Calu3 (cell line): Measurements from ENCODE around the gene TOM1L2. TPM values are rescaled to one million over a fixed set of nuclear protein-coding genes. Genes with fewer than 3 reads are reported as not detected.

Source experiments
- BruUV-seq: library from RNA; stranded (reverse); fragments of 400-500 nt; replicated peaks from 2 replicates; lab custom pipeline; 2021; lab: Mats Ljungman, UMichigan
- CTCF ChIA-PET: fragments of 300-600 bp; sonication (Branson Sonifier 250); formaldehyde crosslinking; loops from one replicate; lab custom pipeline; 2022; ENCODE audit warnings: antibody characterized with exemption; lab: Charles Lee
- DNase-seq: peaks from one replicate; pipeline ENCODE4 v3.0.0; 2022
- H3K27ac Mint-ChIP-seq: one replicate; pipeline ENCODE4 v1.8.0; 2022; ENCODE audit warnings: mixed read lengths; ENCODE audit not compliant: unreplicated experiment
- H3K27me3 Mint-ChIP-seq: one replicate; pipeline ENCODE4 v1.8.0; 2022; ENCODE audit warnings: mixed read lengths; ENCODE audit not compliant: unreplicated experiment
- H3K36me3 Mint-ChIP-seq: one replicate; pipeline ENCODE4 v1.8.0; 2022; ENCODE audit warnings: mild to moderate bottlenecking, moderate library complexity, mixed read lengths; ENCODE audit not compliant: insufficient read depth, unreplicated experiment
- H3K4me1 Mint-ChIP-seq: one replicate; pipeline ENCODE4 v1.8.0; 2022; ENCODE audit warnings: mild to moderate bottlenecking, low read depth, mixed read lengths; ENCODE audit not compliant: unreplicated experiment
- H3K4me3 Mint-ChIP-seq: one replicate; pipeline ENCODE4 v1.8.0; 2022; ENCODE audit warnings: mild to moderate bottlenecking, low read depth, moderate library complexity, mixed read lengths; ENCODE audit not compliant: unreplicated experiment
- H3K9me3 Mint-ChIP-seq: one replicate; pipeline ENCODE4 v1.8.0; 2022; ENCODE audit warnings: low read depth, mixed read lengths; ENCODE audit not compliant: unreplicated experiment
- intact Hi-C: fragments of 100-400 bp; cut with micrococcal nuclease; formaldehyde crosslinking; loops from one replicate; pipeline ENCODE4 v1.10.0; 2022; ENCODE audit not compliant: unreplicated experiment
- total RNA-seq: library from RNA; stranded (reverse); gene quantifications from 2 replicates; pipeline ENCODE4 v1.2.3, GENCODE V29; 2022
- TF ChIP-seq, protein P1 (sequence below): fragments of 200-600 bp; IDR thresholded peaks from one replicate; pipeline ENCODE4 v1.8.0; 2022; ENCODE audit warnings: antibody characterized with exemption; ENCODE audit not compliant: unreplicated experiment

The TOM1L2 gene
- total RNA-seq, 1 experiment from 2014 or later, result 20.1 TPM

- CTCF ChIA-PET, result no interaction called here
Observed at GRCh38 chr17:17902376-17902775, 69.8 kb downstream of the TOM1L2 start.

GRCh38 chr17:17900615-17901520, 71.3 kb downstream of the TOM1L2 start:
- Mint-ChIP-seq H3K36me3 (peaks cover 4% of the 10 kb centered on the region), H3K4me3 (no peak overlapping the region), H3K4me1 (peaks cover 11% of the 10 kb centered on the region), H3K27ac (no peak overlapping the region), H3K27me3 (no peaks in the 10 kb centered on the region), H3K9me3 (no peaks in the 10 kb centered on the region)
- TF ChIP-seq, protein P1, sequence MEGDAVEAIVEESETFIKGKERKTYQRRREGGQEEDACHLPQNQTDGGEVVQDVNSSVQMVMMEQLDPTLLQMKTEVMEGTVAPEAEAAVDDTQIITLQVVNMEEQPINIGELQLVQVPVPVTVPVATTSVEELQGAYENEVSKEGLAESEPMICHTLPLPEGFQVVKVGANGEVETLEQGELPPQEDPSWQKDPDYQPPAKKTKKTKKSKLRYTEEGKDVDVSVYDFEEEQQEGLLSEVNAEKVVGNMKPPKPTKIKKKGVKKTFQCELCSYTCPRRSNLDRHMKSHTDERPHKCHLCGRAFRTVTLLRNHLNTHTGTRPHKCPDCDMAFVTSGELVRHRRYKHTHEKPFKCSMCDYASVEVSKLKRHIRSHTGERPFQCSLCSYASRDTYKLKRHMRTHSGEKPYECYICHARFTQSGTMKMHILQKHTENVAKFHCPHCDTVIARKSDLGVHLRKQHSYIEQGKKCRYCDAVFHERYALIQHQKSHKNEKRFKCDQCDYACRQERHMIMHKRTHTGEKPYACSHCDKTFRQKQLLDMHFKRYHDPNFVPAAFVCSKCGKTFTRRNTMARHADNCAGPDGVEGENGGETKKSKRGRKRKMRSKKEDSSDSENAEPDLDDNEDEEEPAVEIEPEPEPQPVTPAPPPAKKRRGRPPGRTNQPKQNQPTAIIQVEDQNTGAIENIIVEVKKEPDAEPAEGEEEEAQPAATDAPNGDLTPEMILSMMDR, result no peak
- DNase-seq, result peak; percentile 38
- BruUV-seq, result no TSS peak
- CTCF ChIA-PET, result interaction anchor here (0.8 to 1.5 kb wide), 2 partner anchors 10 to 13 kb away, joined by 4 to 6 read pairs; no protein-coding TSS in a partner anchor
- intact Hi-C loops, result no loop called here

More at GRCh38 chr17:17902376-17902775, 69.8 kb downstream of the TOM1L2 start:
- Mint-ChIP-seq H3K4me3 (no peak overlapping the region), H3K27ac (no peak overlapping the region), H3K9me3 (no peaks in the 10 kb centered on the region), H3K27me3 (no peaks in the 10 kb centered on the region), H3K4me1 (peaks cover 11% of the 10 kb centered on the region), H3K36me3 (no peaks in the 10 kb centered on the region)
- intact Hi-C loops, result no loop called here
- no peak for DNase-seq
- TF ChIP-seq, protein P1, result no peak
- BruUV-seq, result no TSS peak

- BruUV-seq, result no TSS peak
- H3K4me1 Mint-ChIP-seq, result peaks cover 11% of the 10 kb centered on the region
- H3K27me3 Mint-ChIP-seq, result no peaks in the 10 kb centered on the region
- no peak overlapping the region for H3K4me3 Mint-ChIP-seq
- TF ChIP-seq, protein P1, result no peak
- no peaks in the 10 kb centered on the region for H3K9me3 Mint-ChIP-seq
- peaks cover 4% of the 10 kb centered on the region for H3K36me3 Mint-ChIP-seq
- intact Hi-C loops, result no loop called here
- CTCF ChIA-PET, result no interaction called here
- DNase-seq, result no peak
- H3K27ac Mint-ChIP-seq, result no peak overlapping the region
Observed at GRCh38 chr17:17899486-17899885, 72.7 kb downstream of the TOM1L2 start.

GRCh38 chr17:17898673-17899072, 73.5 kb downstream of the TOM1L2 start:
- Mint-ChIP-seq H3K36me3 (peaks cover 4% of the 10 kb centered on the region), H3K27ac (no peak overlapping the region), H3K4me1 (peaks cover 11% of the 10 kb centered on the region), H3K27me3 (no peaks in the 10 kb centered on the region), H3K4me3 (no peak overlapping the region), H3K9me3 (no peaks in the 10 kb centered on the region)
- BruUV-seq, result no TSS peak
- CTCF ChIA-PET, result no interaction called here
- intact Hi-C loops, result no loop called here
- TF ChIP-seq, protein P1, result no peak
- no peak for DNase-seq
